Osteoblast (primary cell): Measurements from ENCODE around the gene GALNT2. TPM values are rescaled to one million over a fixed set of nuclear protein-coding genes. Genes with fewer than 3 reads are reported as not detected.

Source experiments
- DNase-seq: peaks from one replicate; pipeline ENCODE4 v3.0.0; 2011; ENCODE audit warnings: low spot score, mixed read lengths; ENCODE audit not compliant: insufficient read length; ENCODE audit errors: missing footprints
- H2AFZ ChIP-seq: 2 replicates; pipeline ENCODE4 v1.6.0; 2011; ENCODE audit warnings: mild to moderate bottlenecking, low read length
- H3K27ac ChIP-seq: 2 replicates; pipeline ENCODE4 v1.5.1; 2011; ENCODE audit warnings: mild to moderate bottlenecking, low read depth, low read length, moderate library complexity
- H3K27me3 ChIP-seq: 2 replicates; pipeline ENCODE4 v1.6.0; 2012; ENCODE audit warnings: mild to moderate bottlenecking, control low read depth, inconsistent platforms, low read length, moderate library complexity; ENCODE audit not compliant: insufficient read depth
- H3K36me3 ChIP-seq: 2 replicates; pipeline ENCODE4 v1.5.1; 2011; ENCODE audit warnings: mild to moderate bottlenecking, low read length, control low read depth, moderate library complexity; ENCODE audit not compliant: insufficient read depth
- H3K4me1 ChIP-seq: 2 replicates; pipeline ENCODE4 v1.5.1; 2011; ENCODE audit warnings: mild to moderate bottlenecking, low read length, control low read depth, moderate library complexity; ENCODE audit not compliant: insufficient read depth
- H3K4me2 ChIP-seq: 2 replicates; pipeline ENCODE4 v1.6.0; 2011; ENCODE audit warnings: mild to moderate bottlenecking, low read length; ENCODE audit not compliant: insufficient read depth
- H3K4me3 ChIP-seq: fragments of 200-600 bp; sonication (generic); 3 replicates; pipeline ENCODE4 v1.5.1; 2012; ENCODE audit warnings: mild to moderate bottlenecking, low read length, inconsistent platforms; ENCODE audit not compliant: insufficient read depth
- H3K79me2 ChIP-seq: 2 replicates; pipeline ENCODE4 v1.6.0; 2012; ENCODE audit warnings: mild to moderate bottlenecking, low read length, control low read depth, inconsistent platforms; ENCODE audit not compliant: insufficient read depth
- H3K9me3 ChIP-seq: 2 replicates; pipeline ENCODE4 v1.5.1; 2011; ENCODE audit warnings: low read depth, low read length, control low read depth
- H4K20me1 ChIP-seq: 2 replicates; pipeline ENCODE4 v1.6.0; 2012; ENCODE audit warnings: mild to moderate bottlenecking, low read length, control low read depth; ENCODE audit not compliant: insufficient read depth
- CTCF ChIP-seq: IDR thresholded peaks from 2 replicates; pipeline ENCODE4 v1.5.1; 2011; ENCODE audit warnings: mild to moderate bottlenecking, low read depth, low read length, moderate library complexity; ENCODE audit errors: extremely low read depth
- total RNA-seq: library from RNA; depleted of rRNA; stranded (reverse); fragments of >200 nt; gene quantifications from 2 replicates; pipeline ENCODE4 v1.2.3, GENCODE V29; 2012

GALNT2 gene
- total RNA-seq, 1 donor = 83.2 TPM

GRCh38 chr1:230260831-230261230, 193.8 kb downstream of the GALNT2 start:
- no peak overlapping the region for H3K4me2 ChIP-seq
- no peaks in the 10 kb centered on the region for H3K4me1 ChIP-seq
- H3K36me3 ChIP-seq = peaks cover 52% of the 10 kb centered on the region
- no peak for TF ChIP-seq CTCF
- H3K79me2 ChIP-seq = no peaks in the 10 kb centered on the region
- H3K4me3 ChIP-seq = no peak overlapping the region
- no peak overlapping the region for H2AFZ ChIP-seq
- DNase-seq = no peak
- H4K20me1 ChIP-seq = peaks cover 6% of the 10 kb centered on the region
- no peaks in the 10 kb centered on the region for H3K9me3 ChIP-seq
- H3K27me3 ChIP-seq = no peaks in the 10 kb centered on the region
- H3K27ac ChIP-seq = no peak overlapping the region

- H3K79me2 ChIP-seq = no peaks in the 10 kb centered on the region
- DNase-seq = no peak
- peaks cover 56% of the 10 kb centered on the region for H3K36me3 ChIP-seq
- H3K4me3 ChIP-seq = no peak overlapping the region
- no peak overlapping the region for H3K4me2 ChIP-seq
- H3K27ac ChIP-seq = no peak overlapping the region
- no peaks in the 10 kb centered on the region for H3K9me3 ChIP-seq
- H3K27me3 ChIP-seq = no peaks in the 10 kb centered on the region
- peaks cover 6% of the 10 kb centered on the region for H4K20me1 ChIP-seq
- no peak for TF ChIP-seq CTCF
- H3K4me1 ChIP-seq = no peaks in the 10 kb centered on the region
- H2AFZ ChIP-seq = no peak overlapping the region
Observed at GRCh38 chr1:230261928-230262650, 195.1 kb downstream of the GALNT2 start.

GRCh38 chr1:230262867-230263567, 196.0 kb downstream of the GALNT2 start:
- no peak for TF ChIP-seq CTCF
- H3K27ac ChIP-seq = no peak overlapping the region
- no peaks in the 10 kb centered on the region for H3K4me1 ChIP-seq
- DNase-seq = no peak
- no peaks in the 10 kb centered on the region for H3K79me2 ChIP-seq
- H3K36me3 ChIP-seq = peaks cover 54% of the 10 kb centered on the region
- no peak overlapping the region for H2AFZ ChIP-seq
- peaks cover 3% of the 10 kb centered on the region for H4K20me1 ChIP-seq
- no peaks in the 10 kb centered on the region for H3K27me3 ChIP-seq
- H3K4me2 ChIP-seq = no peak overlapping the region
- no peaks in the 10 kb centered on the region for H3K9me3 ChIP-seq
- H3K4me3 ChIP-seq = no peak overlapping the region

- TF ChIP-seq CTCF = no peak
- H3K79me2 ChIP-seq = no peaks in the 10 kb centered on the region
- no peak overlapping the region for H3K27ac ChIP-seq
- H2AFZ ChIP-seq = no peak overlapping the region
- H3K9me3 ChIP-seq = no peaks in the 10 kb centered on the region
- no peak overlapping the region for H3K4me3 ChIP-seq
- no peak overlapping the region for H3K4me2 ChIP-seq
- peaks cover 3% of the 10 kb centered on the region for H4K20me1 ChIP-seq
- no peaks in the 10 kb centered on the region for H3K27me3 ChIP-seq
- no peak for DNase-seq
- no peaks in the 10 kb centered on the region for H3K4me1 ChIP-seq
- H3K36me3 ChIP-seq = peaks cover 54% of the 10 kb centered on the region
Observed at GRCh38 chr1:230263568-230264195, 196.6 kb downstream of the GALNT2 start.
